ENCODE data around the gene ADGRV1. TPM values are rescaled to one million over a fixed set of nuclear protein-coding genes. Genes with fewer than 3 reads are reported as not detected.

Gene ADGRV1
- total and polyA plus RNA-seq, 9 of the 15 experiments (the other 6 are each of a cell fraction or from before 2014, with no cell fraction given): 21.7 to 156 (median 58.2) TPM

DNA sequence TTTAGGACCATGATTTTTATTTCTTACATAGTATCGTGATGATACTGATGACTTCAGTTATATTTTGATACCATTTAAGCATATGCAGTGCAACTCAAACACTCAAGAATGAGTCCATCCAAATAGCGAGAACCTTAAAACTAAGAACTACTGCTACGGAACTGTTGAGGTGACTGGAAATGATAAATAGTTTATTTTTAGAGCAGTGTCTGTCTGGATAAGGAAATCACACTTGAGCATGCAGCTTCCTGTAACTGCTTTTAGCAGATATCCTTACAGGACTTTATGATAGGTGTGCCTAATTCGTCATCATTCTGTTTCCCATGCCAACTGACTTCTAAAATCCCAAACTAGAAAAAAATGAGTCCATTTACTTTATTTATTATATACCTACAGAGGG is 85.5 kb downstream of the ADGRV1 start (continued):
- TF ChIP-seq, protein P1, sequence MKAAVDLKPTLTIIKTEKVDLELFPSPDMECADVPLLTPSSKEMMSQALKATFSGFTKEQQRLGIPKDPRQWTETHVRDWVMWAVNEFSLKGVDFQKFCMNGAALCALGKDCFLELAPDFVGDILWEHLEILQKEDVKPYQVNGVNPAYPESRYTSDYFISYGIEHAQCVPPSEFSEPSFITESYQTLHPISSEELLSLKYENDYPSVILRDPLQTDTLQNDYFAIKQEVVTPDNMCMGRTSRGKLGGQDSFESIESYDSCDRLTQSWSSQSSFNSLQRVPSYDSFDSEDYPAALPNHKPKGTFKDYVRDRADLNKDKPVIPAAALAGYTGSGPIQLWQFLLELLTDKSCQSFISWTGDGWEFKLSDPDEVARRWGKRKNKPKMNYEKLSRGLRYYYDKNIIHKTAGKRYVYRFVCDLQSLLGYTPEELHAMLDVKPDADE (conservative IDR thresholded peaks at IDR 0.05; ENCODE audit: control insufficient read depth, low read depth, low read length): no peak
- TF ChIP-seq GABPB1 (CRISPR knock-in tag; IDR thresholded peaks at IDR 0.05) (no peak), ZNF76 (CRISPR knock-in tag; IDR thresholded peaks at IDR 0.05; ENCODE audit: borderline replicate concordance) (no peak), HNRNPK (IDR thresholded peaks at IDR 0.05; ENCODE audit: low read depth, low read length, poor library complexity, severe bottlenecking) (no peak), HBP1 (CRISPR knock-in tag; IDR thresholded peaks at IDR 0.05) (no peak), ZNF561 (CRISPR knock-in tag; conservative IDR thresholded peaks at IDR 0.05) (no peak), NBN (IDR thresholded peaks at IDR 0.05; ENCODE audit: low read depth) (peak; percentile 77; the same call in 1 of the 2 replicates), NKRF (IDR thresholded peaks at IDR 0.05; ENCODE audit: borderline replicate concordance) (no peak), NFYB (IDR thresholded peaks at IDR 0.05; ENCODE audit: extremely low read depth, insufficient read length) (no peak), ETV5 (CRISPR knock-in tag; IDR thresholded peaks at IDR 0.05; ENCODE audit: low read depth) (peak; percentile 77; the same call in 1 of the 2 replicates), DDX20 (tag; IDR thresholded peaks at IDR 0.05; ENCODE audit: low read depth) (no peak), SMARCA5 (IDR thresholded peaks at IDR 0.05) (no peak), ZNF282 (CRISPR knock-in tag; IDR thresholded peaks at IDR 0.05) (no peak), NCOR1 (IDR thresholded peaks at IDR 0.05) (peak; percentile 99), MITF (IDR thresholded peaks at IDR 0.05) (peak; percentile 27; the same call in 1 of the 2 replicates), CBX2 (IDR thresholded peaks at IDR 0.05; ENCODE audit: insufficient read depth, low read length, poor library complexity, severe bottlenecking) (no peak), ATF4 (CRISPR knock-in tag; IDR thresholded peaks at IDR 0.05) (no peak), FOXJ3 (CRISPR knock-in tag; IDR thresholded peaks at IDR 0.05) (no peak), CXXC5 (CRISPR knock-in tag; IDR thresholded peaks at IDR 0.05) (peak; percentile 63), ZNF146 (CRISPR knock-in tag; IDR thresholded peaks at IDR 0.05; ENCODE audit: unreplicated experiment) (no peak)
- TF ChIP-seq, protein P2, sequence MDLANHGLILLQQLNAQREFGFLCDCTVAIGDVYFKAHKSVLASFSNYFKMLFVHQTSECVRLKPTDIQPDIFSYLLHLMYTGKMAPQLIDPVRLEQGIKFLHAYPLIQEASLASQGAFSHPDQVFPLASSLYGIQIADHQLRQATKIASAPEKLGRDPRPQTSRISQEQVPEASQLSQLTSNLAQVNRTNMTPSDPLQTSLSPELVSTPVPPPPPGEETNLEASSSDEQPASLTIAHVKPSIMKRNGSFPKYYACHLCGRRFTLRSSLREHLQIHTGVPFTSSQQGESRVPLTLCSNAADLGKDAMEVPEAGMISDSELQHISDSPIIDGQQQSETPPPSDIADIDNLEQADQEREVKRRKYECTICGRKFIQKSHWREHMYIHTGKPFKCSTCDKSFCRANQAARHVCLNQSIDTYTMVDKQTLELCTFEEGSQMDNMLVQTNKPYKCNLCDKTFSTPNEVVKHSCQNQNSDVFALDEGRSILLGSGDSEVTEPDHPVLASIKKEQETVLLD (IDR thresholded peaks at IDR 0.05): no peak

Measured in K562 (cell line).